Lung (tissue), 12 donors: Measurements from ENCODE around the gene ZNF318. TPM values are rescaled to one million over a fixed set of nuclear protein-coding genes. Genes with fewer than 3 reads are reported as not detected.

ENCODE experiments used
- ATAC-seq: fragments of 200-7000 bp; cut with Tn5 transposase; one replicate; pipeline ENCODE4 v1.9.1; 2020; ENCODE audit warnings: moderate number of reproducible peaks; ENCODE audit not compliant: insufficient read depth, low FRiP score
- DNase-seq, 3 donors: peaks; one replicate each; pipeline ENCODE4 v3.0.0-alpha.2; 2013 to 2017
- H3K27ac ChIP-seq, 2 donors: one replicate each; pipeline ENCODE4 v1.5.1; 2013; ENCODE audit warnings: mild to moderate bottlenecking in 2 of 2, moderate library complexity in 2 of 2, control low read depth in 1 of 2, inconsistent platforms in 1 of 2, low read depth in 1 of 2, low read length in 1 of 2
- H3K27me3 ChIP-seq, 3 donors: one replicate each; pipeline ENCODE4 v1.5.1; 2013; ENCODE audit warnings: low read length in 2 of 3; ENCODE audit not compliant: control insufficient read depth in 3 of 3, insufficient read depth in 3 of 3
- H3K36me3 ChIP-seq, 4 donors: one replicate each; pipeline ENCODE4 v1.5.1; 2013; ENCODE audit warnings: low read length in 4 of 4, mild to moderate bottlenecking in 1 of 4, moderate library complexity in 1 of 4; ENCODE audit not compliant: control insufficient read depth in 4 of 4, insufficient read depth in 4 of 4
- H3K4me1 ChIP-seq, 5 donors: one replicate each; pipeline ENCODE4 v1.5.1; 2013; ENCODE audit warnings: low read length in 5 of 5, mild to moderate bottlenecking in 2 of 5, moderate library complexity in 1 of 5; ENCODE audit not compliant: control insufficient read depth in 5 of 5, insufficient read depth in 5 of 5
- H3K4me3 ChIP-seq: one replicate; pipeline ENCODE4 v1.5.1; 2013; ENCODE audit warnings: mild to moderate bottlenecking, control low read depth, moderate library complexity
- H3K9ac ChIP-seq, 2 donors: one replicate each; pipeline ENCODE4 v1.5.1; 2013; ENCODE audit warnings: low read length in 2 of 2, control low read depth in 1 of 2; ENCODE audit not compliant: insufficient read depth in 1 of 2
- H3K9me3 ChIP-seq, 4 donors: one replicate each; pipeline ENCODE4 v1.5.1; 2013; ENCODE audit warnings: low read length in 3 of 4, mild to moderate bottlenecking in 1 of 4, moderate library complexity in 1 of 4; ENCODE audit not compliant: control insufficient read depth in 4 of 4, insufficient read depth in 3 of 4
- CTCF ChIP-seq: IDR thresholded peaks from 2 replicates; pipeline ENCODE4 v1.5.1; 2012; ENCODE audit warnings: mild to moderate bottlenecking; ENCODE audit errors: control extremely low read depth, extremely low read depth
- whole genome bisulfite sequencing, 2 donors: extraction: QIAGEN DNeasy Blood & Tissue Kit; methylation state at CpG; one replicate each; pipeline ENCODE4 v1.1.7; 2013; 5-methylcytosine and 5-hydroxymethylcytosine counted together
- polyA plus RNA-seq, 2 donors: library from polyadenylated mRNA; stranded (reverse); fragments of 200-250 nt; gene quantifications; one replicate each; pipeline ENCODE4 v1.2.1, GENCODE V29; 2013
- total RNA-seq, 2 donors: library from RNA; depleted of rRNA in 1 of 2; stranded (reverse); fragments of >200 nt in 1 of 2; gene quantifications; one replicate each; pipeline ENCODE4 v1.2.1, GENCODE V29; 2014 to 2021
- donor health status: control.
- donor health status: control.
- donor health status: Bipolar disorder and iron deficiency.
- donor health status: healthy.
- donor health status: DM: yes; HTN: yes; CAD: no.

Gene ZNF318
- total and polyA plus RNA-seq, 4 donors = 4.1 to 20.5 (median 8.8) TPM

- no peak for ATAC-seq
Measured at GRCh38 chr6:43298565-43299337, 70.7 kb downstream of the ZNF318 start.

DNA sequence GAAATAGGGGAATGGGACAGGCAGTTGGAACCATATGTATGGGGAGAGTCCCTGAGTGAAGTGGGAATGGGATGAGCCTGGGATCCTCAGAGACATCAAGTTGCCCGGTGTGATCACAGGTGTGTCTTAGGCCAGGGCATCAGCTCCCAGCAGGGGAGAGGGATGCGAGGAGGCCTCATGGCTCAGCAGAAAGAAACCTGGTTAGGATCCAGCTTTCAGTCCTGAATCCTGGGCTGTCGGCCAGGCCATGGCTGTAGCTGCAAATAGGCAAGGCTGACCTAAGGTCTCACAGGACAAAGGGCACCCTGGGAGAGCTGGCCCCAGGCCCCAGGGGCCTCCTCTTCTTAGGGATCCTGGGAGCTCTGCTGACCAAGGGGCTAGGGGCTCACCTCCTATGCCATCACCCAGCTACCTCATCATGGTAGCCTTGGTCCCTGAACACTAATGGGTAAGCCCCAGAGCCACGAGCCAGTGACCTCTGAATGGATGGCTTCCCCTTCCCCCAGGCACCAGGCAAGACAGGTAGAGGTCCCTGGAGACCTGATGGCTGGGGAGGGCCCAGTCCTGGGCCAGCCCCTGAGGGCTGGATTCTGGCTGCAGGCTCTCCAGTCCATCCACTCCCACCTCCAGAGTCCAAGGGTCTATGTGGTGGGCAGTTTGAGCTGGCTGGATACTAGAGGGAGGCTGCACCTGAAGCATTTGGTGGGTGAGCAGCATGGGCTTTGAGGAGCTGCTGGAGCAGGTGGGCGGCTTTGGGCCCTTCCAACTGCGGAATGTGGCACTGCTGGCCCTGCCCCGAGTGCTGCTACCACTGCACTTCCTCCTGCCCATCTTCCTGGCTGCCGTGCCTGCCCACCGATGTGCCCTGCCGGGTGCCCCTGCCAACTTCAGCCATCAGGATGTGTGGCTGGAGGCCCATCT lies 71.5 kb downstream of the ZNF318 start, which contains the start of gene SLC22A7:
TSS of gene SLC22A7 (plus strand) at position 617 of the 921 bp plus-strand sequence. CDS start at position 716, 99 bp downstream.
- WGBS, 2 donors = 63 to 83% methylated on average over 10 of the region's 10 CpGs

More at GRCh38 chr6:43298565-43299337, 70.7 kb downstream of the ZNF318 start:
- H3K9ac ChIP-seq = no peak overlapping the region
- H3K27me3 ChIP-seq = peaks cover 0 to 3% (median 0%) of the 10 kb centered on the region in 3 donors
- no peak for TF ChIP-seq CTCF
- DNase-seq = no peak
- no peaks in the 10 kb centered on the region for H3K9me3 ChIP-seq
- H3K27ac ChIP-seq = no peak overlapping the region
- H3K36me3 ChIP-seq = no peaks in the 10 kb centered on the region
- WGBS, 2 donors = 71 to 85% methylated on average over 12 of the region's 12 CpGs
- H3K4me1 ChIP-seq = no peaks in the 10 kb centered on the region
- H3K4me3 ChIP-seq = no peak overlapping the region

DNA sequence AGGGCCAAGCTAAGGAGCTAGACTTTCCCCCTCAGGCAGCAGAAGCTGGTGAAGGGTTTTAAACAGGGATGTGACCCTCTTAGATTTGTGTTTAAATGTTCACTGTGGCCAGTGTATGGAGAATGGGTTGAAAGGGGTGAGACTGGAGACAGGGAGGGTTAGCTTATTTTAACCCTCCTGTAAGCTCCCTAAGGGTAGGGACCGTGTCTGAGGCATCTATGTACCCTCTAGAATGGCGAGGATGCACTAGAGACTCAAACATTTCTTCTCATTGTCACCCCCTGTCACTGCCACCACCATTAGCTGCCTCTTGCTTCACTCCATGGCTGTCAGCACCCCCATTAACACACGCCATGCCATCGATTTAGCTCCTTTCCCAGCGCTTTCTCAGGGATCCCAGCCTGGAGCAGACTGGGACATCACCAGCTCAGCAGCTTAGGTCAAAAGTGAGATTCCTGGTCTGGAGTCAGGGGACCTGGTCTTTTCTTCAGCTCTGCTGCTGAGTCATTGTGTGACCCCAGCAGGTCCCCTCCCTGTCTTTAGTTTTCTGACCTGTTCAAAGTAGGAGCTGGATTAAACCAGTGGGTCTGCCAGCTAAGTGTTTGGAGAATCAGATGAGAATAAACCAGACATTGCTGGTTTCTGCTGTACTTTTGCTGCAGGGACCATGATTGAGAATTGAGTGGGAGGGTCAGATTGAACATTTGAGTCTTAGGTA lies 72.5 kb downstream of the ZNF318 start:
- no peak for ATAC-seq
- H3K4me3 ChIP-seq = no peak overlapping the region
- H3K27me3 ChIP-seq = peaks cover 0 to 3% (median 0%) of the 10 kb centered on the region in 3 donors
- no peak for TF ChIP-seq CTCF
- no peaks in the 10 kb centered on the region for H3K9me3 ChIP-seq
- DNase-seq = no peak
- H3K9ac ChIP-seq = no peak overlapping the region
- H3K27ac ChIP-seq = no peak overlapping the region
- WGBS, 2 donors = 83 to 86% methylated on average over 5 of the region's 5 CpGs
- no peaks in the 10 kb centered on the region for H3K4me1 ChIP-seq
- no peaks in the 10 kb centered on the region for H3K36me3 ChIP-seq

More for the DNA sequence above, 71.5 kb downstream of the ZNF318 start, which contains the start of gene SLC22A7:
- no peaks in the 10 kb centered on the region for H3K9me3 ChIP-seq
- no peak within 1 kb of the TSS for H3K4me3 ChIP-seq
- no peak for ATAC-seq
- no peaks in the 10 kb centered on the region for H3K4me1 ChIP-seq
- TF ChIP-seq CTCF = no peak
- DNase-seq = no peak
- no peak within 1 kb of the TSS for H3K9ac ChIP-seq
- peaks cover 0 to 3% (median 0%) of the 10 kb centered on the region in 3 donors for H3K27me3 ChIP-seq
- H3K36me3 ChIP-seq = no peaks in the 10 kb centered on the region
- peak within 1 kb of the TSS in 1 of 2 donors; percentile 50 for H3K27ac ChIP-seq
